ENCODE data around the gene FREM3. TPM values are rescaled to one million over a fixed set of nuclear protein-coding genes. Genes with fewer than 3 reads are reported as not detected.
A peak's percentile ranks its signal among the peaks of the same experiment; 100 is the strongest.

Gene FREM3
- total RNA-seq, 1 experiment from 2014 or later, result not detected

DNA sequence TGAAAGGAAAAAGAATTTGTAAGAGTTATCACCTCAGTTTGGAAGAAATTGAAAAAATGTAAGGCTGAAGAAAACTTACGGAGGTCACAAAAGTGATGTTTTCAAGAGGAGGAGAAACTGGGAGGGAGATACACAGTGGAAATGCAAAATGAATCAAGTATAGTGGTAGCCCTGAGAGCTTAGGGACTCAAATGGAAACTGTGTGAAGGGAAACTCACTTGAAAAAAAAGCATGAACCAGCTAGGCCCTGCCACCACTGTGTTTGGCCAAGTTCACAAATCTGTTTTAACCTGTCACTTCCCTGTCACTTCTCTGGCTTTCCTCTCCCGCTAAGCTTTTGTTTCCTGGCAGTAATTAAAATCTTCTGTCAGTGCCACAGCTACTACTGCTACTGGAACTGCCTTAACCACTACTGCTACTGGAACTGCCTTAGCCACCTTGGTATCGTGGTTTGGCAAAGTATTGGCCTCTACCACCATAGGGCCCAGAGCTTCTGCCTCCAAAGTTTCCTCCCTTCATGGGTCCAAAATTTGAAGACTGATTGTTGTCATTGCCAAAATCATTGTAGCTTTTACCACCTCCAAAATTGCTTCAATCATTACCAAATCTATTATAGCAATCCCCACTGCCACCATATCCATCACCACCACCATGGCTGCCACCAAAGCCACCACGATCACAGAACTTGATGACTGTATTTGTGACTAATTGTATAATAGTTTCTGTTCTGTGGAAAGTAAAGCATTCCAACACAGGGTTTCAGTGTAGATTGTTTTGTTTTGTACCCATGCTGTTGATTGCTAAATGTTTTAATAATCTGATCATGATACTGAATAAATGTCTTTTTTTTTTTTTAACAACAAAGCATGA, 145.5 kb downstream of the FREM3 start:
- no peak overlapping the region for H3K4me2 ChIP-seq (ENCODE audit: insufficient read depth, insufficient read length, low read length)
- H3K79me1 ChIP-seq (ENCODE audit: insufficient read depth, low read depth, low read length, poor library complexity, severe bottlenecking), result no peaks in the 10 kb centered on the region
- Mint-ChIP-seq H3K4me1 (peaks cover 2 to 11% of the 10 kb centered on the region in 2 experiments), H3K36me3 (ENCODE audit: insufficient read depth in 1 of 3, low read depth in 3 of 3) (peaks cover 12 to 46% (median 38%) of the 10 kb centered on the region in 3 experiments; a peak in 6 of 7 replicates), H3K9me3 (peaks cover 0 to 2% of the 10 kb centered on the region in 2 experiments; a peak in 2 of 5 replicates), H3K4me3 (no peak overlapping the region), H3K27ac (peak overlapping the region in 1 of 3 experiments; percentile 81; a peak in 2 of 7 replicates), H3K27me3 (ENCODE audit: low read depth) (no peaks in the 10 kb centered on the region)
- H3K56ac ChIP-seq (ENCODE audit: insufficient read length, low read depth, low read length), result no peak overlapping the region
- H4K91ac ChIP-seq (ENCODE audit: insufficient read length, low read depth, low read length), result no peak overlapping the region
- H3K23me2 ChIP-seq (ENCODE audit: insufficient read length, low read depth, low read length, poor library complexity, severe bottlenecking), result peaks cover 5% of the 10 kb centered on the region
- H2AK5ac ChIP-seq (ENCODE audit: insufficient read length, low read length), result no peak overlapping the region
- H4K20me1 ChIP-seq (ENCODE audit: control insufficient read depth, insufficient read depth, insufficient read length), result no peaks in the 10 kb centered on the region
- H3K4ac ChIP-seq (ENCODE audit: low read depth, low read length), result no peak overlapping the region
- no peak overlapping the region for H3K27ac ChIP-seq (ENCODE audit: insufficient read length, low read depth, low read length)
- H3K18ac ChIP-seq (ENCODE audit: insufficient read length, low read depth, low read length), result no peak overlapping the region
- no peaks in the 10 kb centered on the region for H3K4me1 ChIP-seq (ENCODE audit: insufficient read depth, low read length)
- no peak overlapping the region for H2AFZ ChIP-seq (ENCODE audit: low read length)
- no peak overlapping the region for H4K5ac ChIP-seq (ENCODE audit: insufficient read length, low read depth, low read length)
- H2BK12ac ChIP-seq (ENCODE audit: insufficient read length, low read depth, low read length), result no peak overlapping the region
- no peak overlapping the region for H3K23ac ChIP-seq (ENCODE audit: insufficient read length, low read depth, low read length)
- no peaks in the 10 kb centered on the region for H3K9me3 ChIP-seq (ENCODE audit: control insufficient read depth, low read depth, low read length)
- no peak overlapping the region for H2BK5ac ChIP-seq (ENCODE audit: insufficient read length, low read length)
- no peak overlapping the region for H3K9ac ChIP-seq (ENCODE audit: extremely low read depth, insufficient read length, low read length)
- no peak overlapping the region for H3K14ac ChIP-seq (ENCODE audit: insufficient read depth, low read length)
- no peak overlapping the region for H2BK120ac ChIP-seq (ENCODE audit: low read depth, low read length, poor library complexity, severe bottlenecking)
- TF ChIP-seq, protein P1, sequence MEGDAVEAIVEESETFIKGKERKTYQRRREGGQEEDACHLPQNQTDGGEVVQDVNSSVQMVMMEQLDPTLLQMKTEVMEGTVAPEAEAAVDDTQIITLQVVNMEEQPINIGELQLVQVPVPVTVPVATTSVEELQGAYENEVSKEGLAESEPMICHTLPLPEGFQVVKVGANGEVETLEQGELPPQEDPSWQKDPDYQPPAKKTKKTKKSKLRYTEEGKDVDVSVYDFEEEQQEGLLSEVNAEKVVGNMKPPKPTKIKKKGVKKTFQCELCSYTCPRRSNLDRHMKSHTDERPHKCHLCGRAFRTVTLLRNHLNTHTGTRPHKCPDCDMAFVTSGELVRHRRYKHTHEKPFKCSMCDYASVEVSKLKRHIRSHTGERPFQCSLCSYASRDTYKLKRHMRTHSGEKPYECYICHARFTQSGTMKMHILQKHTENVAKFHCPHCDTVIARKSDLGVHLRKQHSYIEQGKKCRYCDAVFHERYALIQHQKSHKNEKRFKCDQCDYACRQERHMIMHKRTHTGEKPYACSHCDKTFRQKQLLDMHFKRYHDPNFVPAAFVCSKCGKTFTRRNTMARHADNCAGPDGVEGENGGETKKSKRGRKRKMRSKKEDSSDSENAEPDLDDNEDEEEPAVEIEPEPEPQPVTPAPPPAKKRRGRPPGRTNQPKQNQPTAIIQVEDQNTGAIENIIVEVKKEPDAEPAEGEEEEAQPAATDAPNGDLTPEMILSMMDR (conservative IDR thresholded peaks at IDR 0.05), result no peak
- WGBS (ENCODE audit: extremely low coverage, insufficient read length, low lambda C conversion rate), result no CpG with 5 or more reads among the region's 4 CpGs
- no peak overlapping the region for H2BK15ac ChIP-seq (ENCODE audit: low read depth, low read length)
- H2BK20ac ChIP-seq (ENCODE audit: low read depth, low read length, poor library complexity, severe bottlenecking), result no peak overlapping the region
- no peak overlapping the region for H3T11ph ChIP-seq (ENCODE audit: low read length)
- H3K27me3 ChIP-seq (ENCODE audit: insufficient read depth, low read length), result no peaks in the 10 kb centered on the region
- no peaks in the 10 kb centered on the region for H3K79me2 ChIP-seq (ENCODE audit: insufficient read depth, low read length)
- H4K8ac ChIP-seq (replicated peaks; ENCODE audit: insufficient read length, low read depth, low read length), result no peak overlapping the region
- no peak for DNase-seq

Data from H9 (cell line).